ENCODE results near the gene AURKAIP1.
A peak's percentile ranks its signal among the peaks of the same experiment; 100 is the strongest.

Gene AURKAIP1

GRCh38 chr1:1346501-1346890 lies 28.5 kb downstream of the AURKAIP1 start:
- no peak overlapping the region for H3K27ac ChIP-seq (ENCODE audit: low read length)
- ATAC-seq (ENCODE audit: insufficient read depth, low read depth) (no peak), DNase-seq (no peak)
- H3K9ac ChIP-seq (ENCODE audit: low read depth, low read length): peak overlapping the region; percentile 82; the same call in 1 of the 2 replicates
- peaks cover 31% of the 10 kb centered on the region for H3K4me1 ChIP-seq (ENCODE audit: insufficient read depth, low read length)
- no peak overlapping the region for H2AFZ ChIP-seq (ENCODE audit: low read depth, low read length)
- H3K36me3 ChIP-seq (ENCODE audit: insufficient read depth, low read length): peaks cover 7% of the 10 kb centered on the region
- peaks cover 71% of the 10 kb centered on the region for H4K20me1 ChIP-seq (ENCODE audit: insufficient read depth, low read length)
- no peaks in the 10 kb centered on the region for H3K27me3 ChIP-seq (ENCODE audit: insufficient read depth, low read length, poor library complexity)
- no peaks in the 10 kb centered on the region for H3K9me3 ChIP-seq (ENCODE audit: insufficient read depth, low read length, severe bottlenecking)
- H3K79me2 ChIP-seq (ENCODE audit: insufficient read depth, low read length): peaks cover 53% of the 10 kb centered on the region
- H3K4me3 ChIP-seq (ENCODE audit: low read depth in 1 of 2, low read length in 2 of 2): no peak overlapping the region
- H3K4me2 ChIP-seq (ENCODE audit: insufficient read depth, low read length): peak overlapping the region; percentile 84
- TF ChIP-seq, protein P1, sequence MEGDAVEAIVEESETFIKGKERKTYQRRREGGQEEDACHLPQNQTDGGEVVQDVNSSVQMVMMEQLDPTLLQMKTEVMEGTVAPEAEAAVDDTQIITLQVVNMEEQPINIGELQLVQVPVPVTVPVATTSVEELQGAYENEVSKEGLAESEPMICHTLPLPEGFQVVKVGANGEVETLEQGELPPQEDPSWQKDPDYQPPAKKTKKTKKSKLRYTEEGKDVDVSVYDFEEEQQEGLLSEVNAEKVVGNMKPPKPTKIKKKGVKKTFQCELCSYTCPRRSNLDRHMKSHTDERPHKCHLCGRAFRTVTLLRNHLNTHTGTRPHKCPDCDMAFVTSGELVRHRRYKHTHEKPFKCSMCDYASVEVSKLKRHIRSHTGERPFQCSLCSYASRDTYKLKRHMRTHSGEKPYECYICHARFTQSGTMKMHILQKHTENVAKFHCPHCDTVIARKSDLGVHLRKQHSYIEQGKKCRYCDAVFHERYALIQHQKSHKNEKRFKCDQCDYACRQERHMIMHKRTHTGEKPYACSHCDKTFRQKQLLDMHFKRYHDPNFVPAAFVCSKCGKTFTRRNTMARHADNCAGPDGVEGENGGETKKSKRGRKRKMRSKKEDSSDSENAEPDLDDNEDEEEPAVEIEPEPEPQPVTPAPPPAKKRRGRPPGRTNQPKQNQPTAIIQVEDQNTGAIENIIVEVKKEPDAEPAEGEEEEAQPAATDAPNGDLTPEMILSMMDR (IDR thresholded peaks at IDR 0.05; ENCODE audit: borderline replicate concordance, extremely low read depth, low read length, poor library complexity, severe bottlenecking): no peak
- no peak for TF ChIP-seq EZH2 (IDR thresholded peaks at IDR 0.05; ENCODE audit: borderline replicate concordance, low read depth, low read length, severe bottlenecking)

DNA sequence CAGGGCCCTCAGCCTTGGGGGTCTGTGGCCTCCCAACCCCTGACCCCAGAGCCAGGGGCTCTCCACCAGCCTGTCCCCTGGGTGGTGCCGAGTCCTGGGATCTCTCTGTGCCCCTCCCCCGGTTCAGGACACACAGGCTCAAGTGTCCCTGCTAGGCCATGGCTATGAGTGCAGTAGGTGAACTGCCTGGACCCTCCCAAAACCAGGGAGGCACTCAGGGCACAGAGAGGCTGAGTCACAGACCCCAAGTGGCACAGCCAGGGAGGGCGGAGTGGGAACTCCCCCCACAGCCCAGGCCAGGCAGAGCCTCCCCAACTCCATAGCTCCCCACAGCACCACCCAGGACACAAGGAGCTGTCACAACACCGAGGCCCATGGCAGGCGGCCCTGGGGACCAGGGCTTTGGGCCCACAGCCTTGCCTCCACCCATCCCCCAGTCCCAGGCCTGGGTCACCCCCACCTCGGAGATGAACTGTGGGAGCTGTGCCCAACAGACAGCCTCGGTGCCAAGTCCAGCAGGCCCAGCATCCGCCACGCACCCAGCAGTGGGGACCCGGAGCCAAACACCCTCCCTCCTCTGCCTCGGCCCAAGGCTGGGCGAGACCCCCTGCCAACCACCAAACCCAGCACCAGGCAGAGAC lies 29.0 kb downstream of the AURKAIP1 start:
- H3K36me3 ChIP-seq (ENCODE audit: insufficient read depth, low read length): peaks cover 12% of the 10 kb centered on the region
- no peaks in the 10 kb centered on the region for H3K9me3 ChIP-seq (ENCODE audit: insufficient read depth, low read length, severe bottlenecking)
- no peak overlapping the region for H3K4me3 ChIP-seq (ENCODE audit: low read depth in 1 of 2, low read length in 2 of 2)
- DNase-seq: no peak
- H3K4me2 ChIP-seq (ENCODE audit: insufficient read depth, low read length): peak overlapping the region; percentile 84; the same call in 1 of the 2 replicates
- TF ChIP-seq EZH2 (IDR thresholded peaks at IDR 0.05; ENCODE audit: borderline replicate concordance, low read depth, low read length, severe bottlenecking): no peak
- TF ChIP-seq, protein P1 (IDR thresholded peaks at IDR 0.05; ENCODE audit: borderline replicate concordance, extremely low read depth, low read length, poor library complexity, severe bottlenecking): no peak
- H3K79me2 ChIP-seq (ENCODE audit: insufficient read depth, low read length): peaks cover 53% of the 10 kb centered on the region
- H4K20me1 ChIP-seq (ENCODE audit: insufficient read depth, low read length): peaks cover 74% of the 10 kb centered on the region
- no peak overlapping the region for H3K9ac ChIP-seq (ENCODE audit: low read depth, low read length)
- peaks cover 28% of the 10 kb centered on the region for H3K4me1 ChIP-seq (ENCODE audit: insufficient read depth, low read length)
- no peak for ATAC-seq (ENCODE audit: insufficient read depth, low read depth)
- H3K27me3 ChIP-seq (ENCODE audit: insufficient read depth, low read length, poor library complexity): no peaks in the 10 kb centered on the region
- no peak overlapping the region for H3K27ac ChIP-seq (ENCODE audit: low read length)
- H2AFZ ChIP-seq (ENCODE audit: low read depth, low read length): no peak overlapping the region

- Histone ChIP-seq H3K27ac (ENCODE audit: low read length) (no peak overlapping the region), H3K79me2 (ENCODE audit: insufficient read depth, low read length) (peaks cover 53% of the 10 kb centered on the region), H4K20me1 (ENCODE audit: insufficient read depth, low read length) (peaks cover 79% of the 10 kb centered on the region), H3K4me3 (ENCODE audit: low read depth in 1 of 2, low read length in 2 of 2) (no peak overlapping the region), H3K9me3 (ENCODE audit: insufficient read depth, low read length, severe bottlenecking) (no peaks in the 10 kb centered on the region), H3K27me3 (ENCODE audit: insufficient read depth, low read length, poor library complexity) (no peaks in the 10 kb centered on the region), H3K4me1 (ENCODE audit: insufficient read depth, low read length) (peaks cover 28% of the 10 kb centered on the region), H2AFZ (ENCODE audit: low read depth, low read length) (no peak overlapping the region), H3K4me2 (ENCODE audit: insufficient read depth, low read length) (no peak overlapping the region), H3K36me3 (ENCODE audit: insufficient read depth, low read length) (peaks cover 18% of the 10 kb centered on the region), H3K9ac (ENCODE audit: low read depth, low read length) (no peak overlapping the region)
- DNase-seq: no peak
- ATAC-seq (ENCODE audit: insufficient read depth, low read depth): no peak
- TF ChIP-seq, protein P1 (IDR thresholded peaks at IDR 0.05; ENCODE audit: borderline replicate concordance, extremely low read depth, low read length, poor library complexity, severe bottlenecking): no peak
- no peak for TF ChIP-seq EZH2 (IDR thresholded peaks at IDR 0.05; ENCODE audit: borderline replicate concordance, low read depth, low read length, severe bottlenecking)
Measured at GRCh38 chr1:1345384-1345783, 29.6 kb downstream of the AURKAIP1 start.
